Measurements from ENCODE around the gene WSCD1. TPM values are rescaled to one million over a fixed set of nuclear protein-coding genes. Genes with fewer than 3 reads are reported as not detected.

WSCD1 gene
- total RNA-seq, 2 donors from 2014 or later, result 1.7 to 4.1 TPM

GRCh38 chr17:6056104-6056503 is 14.1 kb upstream of the WSCD1 start:
- no peak overlapping the region for H3K27ac ChIP-seq
- no peaks in the 10 kb centered on the region for H3K4me1 ChIP-seq (replicated peaks)
- H3K9me3 ChIP-seq, result no peaks in the 10 kb centered on the region
- WGBS, result 94% methylated on average over 2 of the region's 2 CpGs
- intact Hi-C loops (cut with DNase I), result no loop called here
- H3K4me3 ChIP-seq, result no peak overlapping the region
- TF ChIP-seq POLR2AphosphoS5 (IDR thresholded peaks at IDR 0.05), result no peak
- no peak for TF ChIP-seq POLR2A (IDR thresholded peaks at IDR 0.05)
- TF ChIP-seq, protein P1, sequence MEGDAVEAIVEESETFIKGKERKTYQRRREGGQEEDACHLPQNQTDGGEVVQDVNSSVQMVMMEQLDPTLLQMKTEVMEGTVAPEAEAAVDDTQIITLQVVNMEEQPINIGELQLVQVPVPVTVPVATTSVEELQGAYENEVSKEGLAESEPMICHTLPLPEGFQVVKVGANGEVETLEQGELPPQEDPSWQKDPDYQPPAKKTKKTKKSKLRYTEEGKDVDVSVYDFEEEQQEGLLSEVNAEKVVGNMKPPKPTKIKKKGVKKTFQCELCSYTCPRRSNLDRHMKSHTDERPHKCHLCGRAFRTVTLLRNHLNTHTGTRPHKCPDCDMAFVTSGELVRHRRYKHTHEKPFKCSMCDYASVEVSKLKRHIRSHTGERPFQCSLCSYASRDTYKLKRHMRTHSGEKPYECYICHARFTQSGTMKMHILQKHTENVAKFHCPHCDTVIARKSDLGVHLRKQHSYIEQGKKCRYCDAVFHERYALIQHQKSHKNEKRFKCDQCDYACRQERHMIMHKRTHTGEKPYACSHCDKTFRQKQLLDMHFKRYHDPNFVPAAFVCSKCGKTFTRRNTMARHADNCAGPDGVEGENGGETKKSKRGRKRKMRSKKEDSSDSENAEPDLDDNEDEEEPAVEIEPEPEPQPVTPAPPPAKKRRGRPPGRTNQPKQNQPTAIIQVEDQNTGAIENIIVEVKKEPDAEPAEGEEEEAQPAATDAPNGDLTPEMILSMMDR (IDR thresholded peaks at IDR 0.05), result no peak
- H3K27me3 ChIP-seq (replicated peaks; ENCODE audit: insufficient read depth), result peaks cover 4% of the 10 kb centered on the region
- DNase-seq (ENCODE audit: low spot score), result no peak
- no peaks in the 10 kb centered on the region for H3K36me3 ChIP-seq

DNA sequence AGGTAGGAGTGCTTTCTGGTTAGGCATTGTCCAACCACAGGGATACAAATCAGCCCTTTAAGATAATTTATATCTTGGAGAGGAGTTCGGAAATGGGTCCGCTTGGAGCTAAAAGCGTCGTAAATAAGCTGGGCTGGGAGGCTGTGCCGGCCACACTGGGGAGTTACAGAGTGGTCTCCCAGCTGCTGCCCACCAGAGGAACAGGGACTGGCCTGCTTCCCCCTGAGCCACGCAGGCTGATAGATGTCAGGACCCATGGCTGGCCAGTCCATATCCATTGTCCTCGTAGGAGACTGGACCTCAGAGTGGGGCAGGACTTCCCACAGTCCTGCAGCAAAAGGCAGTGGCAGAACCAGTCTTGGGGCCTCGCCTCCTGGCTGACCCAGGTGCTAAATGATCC is 12.6 kb upstream of the WSCD1 start:
- Histone ChIP-seq H3K9me3 (no peaks in the 10 kb centered on the region), H3K4me1 (replicated peaks) (no peaks in the 10 kb centered on the region), H3K27ac (no peak overlapping the region), H3K4me3 (no peak overlapping the region), H3K27me3 (replicated peaks; ENCODE audit: insufficient read depth) (peaks cover 4% of the 10 kb centered on the region), H3K36me3 (no peaks in the 10 kb centered on the region)
- intact Hi-C loops (cut with DNase I), result no loop called here
- WGBS, result 55% methylated on average over 8 of the region's 8 CpGs
- TF ChIP-seq POLR2AphosphoS5 (IDR thresholded peaks at IDR 0.05) (no peak), POLR2A (IDR thresholded peaks at IDR 0.05) (no peak)
- TF ChIP-seq, protein P1 (IDR thresholded peaks at IDR 0.05), result no peak
- DNase-seq (ENCODE audit: low spot score), result no peak

DNA sequence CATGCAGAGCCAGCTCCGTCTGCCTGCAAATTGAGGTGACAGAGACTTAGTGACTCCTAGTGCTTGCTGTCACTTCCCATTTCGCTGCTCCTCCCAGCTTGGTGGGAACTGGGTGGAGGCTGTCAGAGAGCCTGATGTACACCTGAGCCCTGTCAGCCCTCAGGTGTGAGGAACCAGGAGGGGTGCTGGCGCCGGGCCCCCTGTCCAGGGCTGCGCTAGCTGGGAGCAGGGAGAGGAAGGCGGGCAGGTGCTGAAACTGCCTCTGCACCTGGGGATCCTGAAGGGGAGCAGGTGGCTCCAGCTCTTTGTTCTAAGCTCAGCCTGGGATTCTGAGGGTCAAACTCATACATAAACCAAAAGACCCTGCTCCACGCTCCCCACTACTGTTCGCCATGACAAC is 10.8 kb upstream of the WSCD1 start:
- peaks cover 4% of the 10 kb centered on the region for H3K27me3 ChIP-seq (replicated peaks; ENCODE audit: insufficient read depth)
- no peak overlapping the region for H3K27ac ChIP-seq
- TF ChIP-seq POLR2A (IDR thresholded peaks at IDR 0.05) (no peak), POLR2AphosphoS5 (IDR thresholded peaks at IDR 0.05) (no peak)
- TF ChIP-seq, protein P1 (IDR thresholded peaks at IDR 0.05), result no peak
- H3K4me3 ChIP-seq, result no peak overlapping the region
- H3K9me3 ChIP-seq, result no peaks in the 10 kb centered on the region
- 76% methylated on average over 7 of the region's 8 CpGs for WGBS
- no peak for DNase-seq (ENCODE audit: low spot score)
- intact Hi-C loops (cut with DNase I), result no loop called here
- H3K36me3 ChIP-seq, result no peaks in the 10 kb centered on the region
- H3K4me1 ChIP-seq (replicated peaks), result no peaks in the 10 kb centered on the region

DNA sequence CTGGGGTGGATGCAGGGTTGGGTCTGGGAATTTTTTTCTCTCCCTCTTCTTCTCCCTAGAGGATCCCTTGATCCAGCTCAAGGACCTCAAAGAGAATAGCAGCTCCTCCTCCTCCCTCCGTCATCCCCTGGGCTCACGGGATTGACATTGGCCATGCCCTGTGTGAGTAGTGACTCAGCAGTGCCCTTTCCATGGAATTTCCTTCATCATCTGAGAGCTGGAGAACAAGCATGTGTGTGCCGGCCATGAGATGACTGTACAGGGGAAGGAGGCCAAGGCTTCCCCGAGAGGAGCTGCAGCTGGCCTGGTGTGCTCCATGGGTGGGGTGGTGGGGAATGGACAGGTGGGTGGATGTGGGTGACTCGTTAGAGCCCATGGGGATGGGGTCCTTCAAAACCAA is 8.9 kb upstream of the WSCD1 start:
- 66% methylated on average over 5 of the region's 5 CpGs for WGBS
- Histone ChIP-seq H3K9me3 (no peaks in the 10 kb centered on the region), H3K27me3 (replicated peaks; ENCODE audit: insufficient read depth) (peaks cover 4% of the 10 kb centered on the region), H3K27ac (no peak overlapping the region), H3K36me3 (no peaks in the 10 kb centered on the region), H3K4me3 (no peak overlapping the region), H3K4me1 (replicated peaks) (no peaks in the 10 kb centered on the region)
- TF ChIP-seq, protein P1 (IDR thresholded peaks at IDR 0.05), result no peak
- TF ChIP-seq POLR2A (IDR thresholded peaks at IDR 0.05) (no peak), POLR2AphosphoS5 (IDR thresholded peaks at IDR 0.05) (no peak)
- intact Hi-C loops (cut with DNase I), result no loop called here
- DNase-seq (ENCODE audit: low spot score), result no peak

DNA sequence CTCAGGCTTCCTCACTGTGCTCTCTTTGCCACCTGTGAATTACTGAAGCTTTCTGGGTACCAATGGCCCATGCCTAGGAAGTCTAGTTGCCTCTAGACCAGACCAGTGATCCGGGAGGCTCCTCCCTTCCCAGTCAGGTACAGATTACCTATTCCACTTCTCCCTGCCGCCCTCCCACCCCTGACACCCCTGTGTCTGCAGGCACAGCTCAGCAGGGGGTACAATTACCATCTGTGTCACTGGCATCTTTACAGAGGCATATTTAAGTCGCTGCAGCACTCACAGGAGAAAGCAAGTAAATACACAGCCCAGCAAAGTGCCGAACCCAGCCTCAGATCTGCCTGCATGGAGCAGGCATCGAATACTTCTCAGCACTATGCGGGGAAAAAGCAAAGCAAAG is 5.3 kb upstream of the WSCD1 start:
- H3K9me3 ChIP-seq, result no peaks in the 10 kb centered on the region
- no peak for TF ChIP-seq POLR2AphosphoS5 (IDR thresholded peaks at IDR 0.05)
- no peak for TF ChIP-seq POLR2A (IDR thresholded peaks at IDR 0.05)
- TF ChIP-seq, protein P1 (IDR thresholded peaks at IDR 0.05), result no peak
- intact Hi-C loops (cut with DNase I), result no loop called here
- H3K4me3 ChIP-seq, result no peak overlapping the region
- no peak overlapping the region for H3K27ac ChIP-seq
- 47% methylated on average over 6 of the region's 6 CpGs for WGBS
- no peaks in the 10 kb centered on the region for H3K4me1 ChIP-seq (replicated peaks)
- DNase-seq (ENCODE audit: low spot score), result no peak
- H3K36me3 ChIP-seq, result no peaks in the 10 kb centered on the region
- no peaks in the 10 kb centered on the region for H3K27me3 ChIP-seq (replicated peaks; ENCODE audit: insufficient read depth)
